ENCODE measurements around the gene FADS2. TPM values are rescaled to one million over a fixed set of nuclear protein-coding genes. Genes with fewer than 3 reads are reported as not detected.

The FADS2 gene
- total RNA-seq, 1 donor from 2014 or later: 46.2 TPM

DNA sequence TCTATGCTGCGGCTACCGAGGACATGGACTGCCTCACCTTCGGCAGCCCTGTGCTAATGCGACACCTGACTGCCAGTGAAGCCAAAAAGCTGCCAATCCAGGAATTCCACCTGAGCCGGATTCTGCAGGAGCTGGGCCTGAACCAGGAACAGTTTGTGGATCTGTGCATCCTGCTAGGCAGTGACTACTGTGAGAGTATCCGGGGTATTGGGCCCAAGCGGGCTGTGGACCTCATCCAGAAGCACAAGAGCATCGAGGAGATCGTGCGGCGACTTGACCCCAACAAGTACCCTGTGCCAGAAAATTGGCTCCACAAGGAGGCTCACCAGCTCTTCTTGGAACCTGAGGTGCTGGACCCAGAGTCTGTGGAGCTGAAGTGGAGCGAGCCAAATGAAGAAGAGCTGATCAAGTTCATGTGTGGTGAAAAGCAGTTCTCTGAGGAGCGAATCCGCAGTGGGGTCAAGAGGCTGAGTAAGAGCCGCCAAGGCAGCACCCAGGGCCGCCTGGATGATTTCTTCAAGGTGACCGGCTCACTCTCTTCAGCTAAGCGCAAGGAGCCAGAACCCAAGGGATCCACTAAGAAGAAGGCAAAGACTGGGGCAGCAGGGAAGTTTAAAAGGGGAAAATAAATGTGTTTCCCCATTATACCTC is 32.1 kb upstream of the FADS2 start:
- no peak for DNase-seq (ENCODE audit: low spot score)

DNA sequence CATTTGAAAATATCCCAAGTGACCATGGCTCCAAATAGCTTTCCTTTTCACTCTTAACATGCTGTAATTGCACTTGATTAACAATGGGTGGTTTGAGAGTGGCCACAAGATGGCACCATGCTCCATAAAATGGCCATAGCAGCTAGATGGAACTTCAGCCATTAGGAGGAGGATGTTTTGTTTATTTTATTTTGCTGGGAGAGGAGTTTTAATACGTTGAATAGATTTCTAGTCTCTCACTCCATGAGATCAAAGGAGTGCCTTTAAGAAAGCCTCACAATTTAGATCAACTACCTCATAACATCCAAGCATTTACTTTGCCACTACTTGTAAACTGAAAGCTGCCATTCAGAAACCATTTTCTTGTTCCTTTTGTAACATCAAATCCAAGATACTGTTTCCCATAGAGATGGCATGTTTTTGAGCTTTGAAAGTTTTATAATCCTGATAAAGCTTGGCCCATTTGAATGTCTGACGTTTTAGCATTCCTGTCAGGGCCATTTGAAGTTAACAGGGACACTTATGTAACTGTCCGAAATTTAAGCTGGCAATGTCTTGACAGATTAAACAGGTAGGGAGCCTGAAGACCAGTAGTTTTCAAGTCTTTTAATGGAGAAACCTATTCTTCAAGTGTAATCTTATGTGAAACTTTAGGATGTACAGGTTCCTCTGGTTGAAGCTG is 30.7 kb upstream of the FADS2 start:
- DNase-seq (ENCODE audit: low spot score): peak; percentile 88

DNA sequence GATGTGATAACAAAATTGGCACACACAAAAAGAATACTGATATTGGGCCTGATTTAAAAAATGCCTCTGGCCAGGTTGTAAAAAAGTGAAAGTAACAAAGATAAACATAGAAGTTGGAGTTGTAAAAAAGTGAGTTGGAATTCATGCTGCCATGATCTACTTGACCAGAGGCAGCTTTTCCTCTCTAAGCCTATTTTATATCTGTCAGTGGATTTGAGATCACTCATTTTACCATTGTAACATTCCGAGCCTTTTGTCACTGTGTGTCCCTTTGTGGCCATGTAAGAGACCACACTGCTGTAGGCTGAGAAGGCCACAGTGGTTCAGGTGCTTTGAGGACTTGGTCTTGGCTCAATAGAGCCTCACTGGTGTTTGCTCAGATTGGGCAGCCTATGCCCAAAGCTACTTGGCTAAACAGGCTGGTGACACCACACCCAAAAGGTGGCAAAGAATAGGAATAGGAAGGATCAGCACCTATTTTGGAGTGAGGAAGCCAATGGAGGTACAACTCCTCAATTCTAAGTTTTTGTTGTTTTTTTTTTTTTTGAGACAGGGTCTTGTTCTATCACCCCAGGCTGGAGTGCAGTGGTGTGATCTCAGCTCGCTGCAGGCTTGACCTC is 28.3 kb upstream of the FADS2 start:
- DNase-seq (ENCODE audit: low spot score): no peak

DNA sequence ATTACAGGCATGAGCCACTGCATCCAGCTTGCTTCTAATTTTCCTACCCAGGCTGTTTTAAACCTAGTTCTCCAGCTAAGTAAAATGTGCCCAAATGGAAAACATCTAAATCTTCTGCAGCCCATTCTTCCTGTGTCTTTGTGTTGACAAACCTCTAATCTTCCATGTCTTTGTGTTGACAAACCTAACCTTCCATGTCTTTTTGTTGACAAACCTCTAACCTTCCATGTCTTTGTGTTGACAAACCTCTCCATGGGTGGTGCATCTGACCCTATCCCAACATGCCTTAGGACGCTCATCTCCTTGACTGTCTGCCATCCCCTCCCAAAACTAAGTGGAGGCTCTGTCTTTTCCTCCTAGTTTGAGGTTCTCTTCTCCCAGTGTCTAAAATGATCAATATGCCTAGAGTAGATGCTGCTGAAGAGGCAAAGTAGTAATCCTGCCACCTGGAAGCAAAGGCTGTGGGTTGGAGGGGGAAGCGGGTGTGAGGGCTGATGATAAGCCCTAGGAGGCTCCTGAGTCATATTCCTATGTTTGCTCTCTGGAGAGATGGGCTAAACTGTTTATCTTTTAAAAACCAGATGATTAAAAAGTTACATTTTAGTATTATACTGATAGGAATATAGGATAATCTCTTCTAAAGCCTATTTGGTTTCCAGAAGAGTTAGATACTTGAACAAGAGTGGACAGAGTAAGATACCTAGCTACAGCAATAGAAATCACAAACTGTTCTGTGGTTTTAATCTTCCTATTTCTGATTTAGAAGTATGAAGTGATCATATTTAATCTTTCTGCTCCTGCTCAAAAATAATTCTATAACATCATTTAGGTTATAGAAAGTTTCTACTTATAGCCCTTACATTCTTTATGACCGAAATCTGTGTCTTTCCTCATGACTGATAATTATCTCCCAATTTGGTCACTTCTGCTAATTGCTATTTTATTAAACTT is 27.5 kb upstream of the FADS2 start:
- no peak for DNase-seq (ENCODE audit: low spot score)

DNA sequence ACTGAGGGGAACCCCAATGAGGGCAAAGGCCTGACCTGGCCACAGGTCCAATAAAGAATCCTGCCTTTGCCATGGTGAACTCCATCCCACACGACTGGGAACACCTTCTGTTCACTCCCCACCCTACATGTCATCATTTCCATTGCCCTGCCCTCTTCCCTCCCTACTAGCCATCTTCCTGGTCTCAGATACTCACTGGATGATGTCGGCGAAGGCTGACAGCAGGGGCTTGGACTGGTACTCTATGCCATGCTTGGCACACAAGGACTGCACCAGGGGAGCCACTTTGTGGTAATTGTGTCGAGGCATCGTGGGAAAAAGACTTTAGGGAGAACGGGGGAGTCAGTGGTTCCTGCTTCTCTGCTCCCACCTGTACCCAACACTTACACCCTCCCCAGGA is 25.5 kb upstream of the FADS2 start:
- DNase-seq (ENCODE audit: low spot score): no peak

DNA sequence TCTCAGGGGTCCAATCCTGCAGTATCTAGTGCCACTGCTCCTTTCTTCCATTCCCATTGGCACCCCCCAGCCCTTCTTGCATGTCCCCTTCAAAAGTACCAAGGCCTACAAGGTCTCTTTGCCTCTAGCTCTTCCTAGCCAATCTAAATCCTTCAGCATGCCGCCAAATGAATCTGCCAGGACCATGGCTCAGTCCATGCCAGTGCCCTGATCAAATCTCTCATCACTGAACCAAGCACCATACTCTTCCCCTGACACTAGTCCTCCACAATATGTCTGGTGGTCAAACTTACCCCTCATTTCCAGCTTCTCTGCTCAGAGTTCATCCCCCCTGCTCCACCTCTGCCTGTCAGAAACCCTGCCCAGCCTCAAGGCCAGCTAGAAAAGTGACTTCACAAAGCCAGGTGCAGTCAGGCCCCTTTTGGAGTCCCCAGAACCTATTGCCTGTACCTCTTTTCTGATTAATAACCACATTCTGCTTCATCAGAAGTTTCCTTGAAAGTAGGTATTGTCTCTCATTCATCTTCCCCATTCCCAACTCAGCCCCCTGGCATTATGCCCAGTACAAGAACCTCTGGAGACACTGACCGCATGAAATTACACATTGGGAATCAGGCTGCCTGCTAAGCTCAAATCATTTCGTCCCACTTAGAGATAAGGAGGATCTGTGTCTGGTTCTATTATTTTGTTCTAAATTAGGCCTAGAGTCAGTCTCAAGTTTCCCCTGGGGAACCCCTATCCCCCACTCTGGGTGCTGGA is 24.0 kb upstream of the FADS2 start:
- no peak for DNase-seq (ENCODE audit: low spot score)

DNA sequence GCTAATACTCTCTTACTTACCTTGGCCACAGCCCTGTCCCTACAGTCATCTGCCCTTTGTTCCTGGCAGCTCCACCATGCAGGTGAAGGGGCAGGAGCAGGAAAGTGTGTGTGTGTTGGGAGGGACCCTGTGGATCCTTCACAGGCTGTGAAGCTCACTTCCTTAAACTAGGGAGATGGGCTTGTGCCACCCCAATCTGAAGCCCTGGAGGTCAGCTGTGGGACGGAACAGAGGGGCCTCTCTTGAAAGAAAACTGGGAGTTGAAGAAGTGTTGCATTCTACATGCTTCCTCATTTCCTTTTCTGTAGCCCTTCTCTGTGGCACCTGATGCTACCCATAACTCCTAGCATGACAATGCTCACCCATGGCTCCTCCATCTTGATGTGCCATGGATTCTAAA is 23.0 kb upstream of the FADS2 start:
- DNase-seq (ENCODE audit: low spot score): no peak

DNA sequence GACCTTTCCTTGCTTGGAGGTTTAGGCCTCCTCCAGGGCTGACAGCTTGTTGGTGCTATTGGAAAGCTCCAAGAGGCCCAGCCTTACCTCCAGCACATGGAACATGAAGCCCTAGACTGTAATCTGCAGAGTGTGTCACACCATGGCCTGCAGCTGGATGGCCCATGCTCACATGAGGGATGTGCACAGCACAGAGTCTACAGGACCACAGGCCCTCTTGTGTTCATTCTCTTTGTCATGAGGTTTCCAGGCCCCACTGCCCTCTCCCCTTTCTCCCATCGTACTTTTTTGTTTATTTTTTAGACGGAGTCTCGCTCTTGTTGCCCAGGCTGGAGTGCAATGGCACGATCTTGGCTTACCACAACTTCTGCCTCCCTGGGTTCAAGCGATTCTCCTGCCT is 21.3 kb upstream of the FADS2 start:
- no peak for DNase-seq (ENCODE audit: low spot score)

DNA sequence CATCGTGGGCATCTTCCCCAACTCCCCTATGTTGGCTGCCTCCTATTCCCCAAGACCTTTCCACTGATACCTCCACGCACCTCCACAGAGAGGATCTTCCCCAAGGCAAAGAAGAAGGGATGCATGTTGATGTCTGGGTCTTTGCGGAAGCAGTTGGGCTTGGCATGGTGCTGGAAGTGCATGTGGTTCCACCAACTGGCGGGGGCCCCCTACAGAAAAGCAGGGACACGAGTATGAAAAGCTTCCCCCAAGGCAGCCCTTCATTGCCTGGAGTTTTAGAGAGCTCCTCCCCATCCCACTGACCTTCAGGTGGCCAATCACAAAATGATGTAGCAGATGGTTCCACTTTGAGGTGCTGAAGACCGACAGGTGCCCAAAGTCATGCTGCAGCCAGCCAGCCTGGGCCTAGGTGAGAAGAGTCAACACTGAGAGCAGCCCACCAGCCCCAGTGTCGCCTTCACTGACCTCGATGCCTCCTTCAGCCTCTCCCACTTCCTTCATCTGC is 17.4 kb upstream of the FADS2 start:
- no peak for DNase-seq (ENCODE audit: low spot score)

DNA sequence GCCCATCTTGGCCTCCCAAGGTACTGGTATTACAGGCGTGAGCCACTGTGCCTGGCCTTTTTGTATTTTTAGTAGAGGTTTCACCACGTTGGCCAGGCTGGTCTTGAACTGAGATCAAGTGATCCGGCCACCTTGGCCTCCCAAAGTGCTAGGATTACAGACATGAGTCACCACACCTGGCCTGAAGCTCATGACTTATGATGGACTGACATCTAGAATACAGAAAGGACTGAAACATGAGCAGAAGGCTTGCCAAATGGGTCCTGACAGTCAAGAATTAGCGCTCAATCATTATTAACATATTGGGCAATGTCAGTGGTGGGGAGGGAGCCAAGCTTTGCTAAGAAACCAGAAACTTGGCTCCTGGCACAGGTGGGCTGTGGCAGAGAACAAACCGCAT is 16.3 kb upstream of the FADS2 start:
- DNase-seq (ENCODE audit: low spot score): no peak

DNA sequence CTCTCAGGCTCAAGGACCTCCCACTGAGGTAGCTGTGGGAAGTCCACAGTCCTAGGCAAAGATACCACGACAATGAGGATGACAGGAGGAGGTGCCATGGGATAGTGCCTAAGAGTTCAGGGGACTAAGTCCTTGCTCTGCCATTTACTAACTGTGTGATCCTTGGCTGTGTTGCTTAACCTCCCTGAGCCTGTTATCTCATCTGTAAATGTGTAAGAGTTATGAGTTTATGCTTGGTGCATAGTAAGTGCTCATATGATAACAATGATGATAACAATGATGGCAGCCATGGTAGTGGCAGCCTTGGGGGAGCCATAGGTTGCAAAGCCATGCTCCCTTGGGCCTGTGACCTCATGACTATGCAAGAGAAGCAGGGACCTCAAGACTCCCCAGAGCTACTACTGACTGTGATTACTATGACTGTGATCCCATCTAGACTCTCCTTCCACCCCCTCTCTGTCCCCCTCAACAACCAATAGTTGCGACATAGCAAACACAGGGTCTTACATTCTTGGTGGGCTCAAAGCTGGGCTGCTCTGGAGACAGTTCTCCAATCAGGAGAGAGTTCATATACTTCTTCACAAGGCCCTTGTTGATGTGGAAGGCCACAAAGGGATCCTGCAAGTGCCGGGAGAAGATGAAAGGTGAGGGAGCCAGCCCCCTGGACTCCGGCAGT is 15.2 kb upstream of the FADS2 start:
- no peak for DNase-seq (ENCODE audit: low spot score)

DNA sequence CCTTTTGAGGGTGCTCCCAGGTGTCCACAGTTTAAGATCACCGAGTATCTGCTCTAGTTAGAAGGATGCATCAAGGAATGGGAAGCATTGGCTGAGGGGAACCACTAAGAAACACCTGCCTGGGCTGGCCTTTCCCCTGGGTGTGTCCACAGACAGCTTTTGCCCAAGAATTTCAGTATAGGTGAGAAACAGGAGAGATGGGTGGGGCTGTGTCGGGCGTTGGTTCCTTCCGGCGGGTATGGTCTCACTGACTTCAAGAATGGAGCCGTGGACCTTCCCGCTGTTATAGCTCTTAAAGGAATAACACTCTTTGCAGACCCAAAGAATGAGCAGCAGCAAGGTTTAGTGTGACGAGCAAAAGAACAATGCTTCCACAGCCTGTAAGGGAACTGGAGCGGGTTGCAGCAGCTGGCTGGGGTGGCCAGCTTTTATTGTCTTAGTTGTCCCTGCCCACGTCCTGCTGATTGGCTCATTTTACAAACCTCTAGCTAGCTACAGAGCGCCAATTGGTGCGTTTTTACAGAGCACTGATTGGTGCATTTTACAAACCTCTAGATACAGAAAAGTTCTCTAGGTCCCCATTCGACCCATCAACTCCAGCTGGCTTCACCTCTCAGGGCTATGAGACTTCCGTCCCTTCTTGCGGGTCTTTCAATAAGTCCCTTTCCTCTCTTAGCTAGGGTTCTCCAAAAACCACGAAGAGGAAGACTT is 13.7 kb upstream of the FADS2 start:
- DNase-seq (ENCODE audit: low spot score): peak; percentile 46

DNA sequence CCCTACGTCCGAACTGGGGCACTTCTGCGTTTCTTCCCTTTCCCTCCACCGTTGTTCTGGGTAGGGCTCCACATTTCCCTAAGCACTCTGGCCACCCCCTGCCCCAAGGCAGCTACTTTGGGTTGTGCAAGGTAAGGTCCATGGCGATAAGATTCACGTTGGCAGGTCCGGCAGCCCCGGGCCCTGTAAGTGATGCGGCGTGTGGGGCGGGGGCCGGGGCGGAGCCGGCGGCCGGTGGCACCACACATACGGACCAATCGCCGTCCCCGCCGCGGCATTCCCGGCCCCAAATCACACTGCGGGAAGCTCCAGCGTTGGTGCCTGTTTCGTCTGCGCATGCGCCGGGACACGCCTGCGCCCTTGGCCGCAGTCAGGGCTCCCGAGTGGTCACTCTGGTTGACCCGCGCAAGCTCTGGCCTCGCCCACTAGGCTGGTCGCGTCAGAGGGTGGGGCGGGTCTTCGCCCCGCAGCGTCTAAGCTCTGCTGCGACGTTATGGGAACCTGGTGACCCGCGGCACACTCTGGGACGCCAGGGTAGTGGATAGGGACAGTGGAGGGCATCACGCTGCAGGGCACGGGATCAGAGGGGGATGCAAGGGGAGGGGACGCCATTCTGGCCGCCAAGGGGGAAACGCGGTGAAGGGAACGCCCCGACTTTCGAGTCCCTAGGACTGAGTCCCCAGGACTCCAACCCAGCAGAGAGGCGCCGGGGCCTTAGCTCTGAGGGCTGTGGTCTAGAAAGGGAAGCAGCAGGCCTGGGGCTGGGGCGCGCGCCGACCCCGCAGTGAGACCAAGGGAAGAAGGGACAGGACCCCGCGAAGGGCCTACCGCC is 12.9 kb upstream of the FADS2 start:
- DNase-seq (ENCODE audit: low spot score): peak; percentile 97

DNA sequence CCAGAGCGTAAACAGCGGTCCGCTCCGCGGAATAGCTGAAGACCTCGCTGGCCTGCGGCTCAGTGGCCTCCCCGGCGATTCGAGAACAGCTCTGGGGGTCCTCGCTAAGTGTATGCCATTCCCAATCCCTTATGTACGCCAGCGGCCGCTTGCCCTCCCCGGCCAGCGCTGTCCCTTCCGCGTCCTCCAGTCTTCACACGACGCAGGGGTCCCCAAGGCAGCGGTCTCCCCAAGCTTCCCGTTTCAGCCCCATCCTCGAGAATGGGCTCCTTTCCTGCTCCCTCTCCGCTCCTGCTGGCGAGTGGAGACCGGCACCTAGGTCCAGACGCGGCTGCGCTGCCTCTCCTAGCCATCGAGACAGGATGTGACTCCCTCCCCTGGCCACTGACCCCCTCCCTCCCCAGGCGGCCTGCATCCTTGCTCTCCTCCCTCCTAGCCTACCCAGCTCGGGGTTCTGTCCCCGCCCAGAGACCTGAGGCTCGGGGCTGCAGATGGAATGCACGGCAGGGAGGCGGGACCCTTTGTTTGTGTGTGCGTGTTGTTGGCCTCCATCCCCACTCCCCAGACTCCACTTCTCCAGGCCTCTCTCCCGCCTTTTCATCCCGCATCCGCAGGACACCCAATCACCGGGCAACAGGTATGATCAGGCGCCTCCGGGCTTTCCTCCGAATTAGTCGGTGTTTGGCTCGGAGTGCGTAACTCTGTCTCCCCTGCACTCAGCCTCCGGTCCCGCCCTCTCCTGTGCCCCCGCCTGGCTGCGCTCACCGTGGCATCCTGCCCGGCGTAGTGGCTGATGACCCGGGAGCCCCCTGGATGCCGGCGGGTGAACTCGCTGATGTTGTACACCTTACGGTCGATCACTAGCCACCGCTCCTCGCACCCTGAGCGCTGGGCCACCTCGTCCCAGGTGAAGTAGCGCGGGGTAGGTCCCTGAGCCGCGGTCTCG is 12.0 kb upstream of the FADS2 start:
- peak; percentile 76 for DNase-seq (ENCODE audit: low spot score)

DNA sequence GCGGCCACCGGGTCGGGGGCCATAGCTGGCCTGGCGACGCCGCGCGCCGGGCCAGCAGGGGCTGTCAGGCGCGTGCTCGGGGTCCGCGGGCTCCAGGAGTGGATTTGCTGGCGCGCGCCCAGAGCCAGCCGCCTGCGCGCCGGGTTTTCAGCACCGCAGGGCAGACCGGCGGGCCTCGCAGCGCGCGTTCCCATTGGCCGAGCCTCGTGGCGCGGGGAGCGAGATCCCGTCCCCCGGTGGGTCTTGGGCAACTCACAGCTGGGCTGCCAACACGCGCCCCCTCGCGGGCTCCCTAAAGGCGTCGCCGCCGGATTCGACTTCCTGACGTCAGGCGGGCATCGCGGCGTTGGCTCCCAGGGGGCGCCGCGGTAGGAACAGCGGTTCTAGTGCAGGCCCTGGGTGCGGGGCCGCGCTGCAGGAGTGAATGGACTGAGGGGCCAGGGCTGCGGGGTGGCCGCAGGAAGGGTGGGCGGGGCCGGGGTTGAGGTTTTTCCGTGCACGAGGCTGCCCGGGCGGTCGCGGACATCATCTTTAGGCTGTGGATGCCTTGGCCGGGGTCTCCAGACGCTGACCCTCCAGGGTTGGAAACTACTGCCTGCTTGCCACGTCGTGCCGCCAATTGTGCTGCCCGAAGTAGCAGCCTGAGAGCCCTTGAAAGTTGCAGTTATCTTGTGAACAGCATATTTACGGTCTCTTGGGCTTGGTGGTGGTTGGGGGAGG is 11.2 kb upstream of the FADS2 start, which contains the start of gene FADS1:
FADS1 (minus strand) TSS at position 268 of the 720 bp plus-strand sequence; CDS start at position 194, 74 bp downstream.
- DNase-seq (ENCODE audit: low spot score): peak; percentile 96

DNA sequence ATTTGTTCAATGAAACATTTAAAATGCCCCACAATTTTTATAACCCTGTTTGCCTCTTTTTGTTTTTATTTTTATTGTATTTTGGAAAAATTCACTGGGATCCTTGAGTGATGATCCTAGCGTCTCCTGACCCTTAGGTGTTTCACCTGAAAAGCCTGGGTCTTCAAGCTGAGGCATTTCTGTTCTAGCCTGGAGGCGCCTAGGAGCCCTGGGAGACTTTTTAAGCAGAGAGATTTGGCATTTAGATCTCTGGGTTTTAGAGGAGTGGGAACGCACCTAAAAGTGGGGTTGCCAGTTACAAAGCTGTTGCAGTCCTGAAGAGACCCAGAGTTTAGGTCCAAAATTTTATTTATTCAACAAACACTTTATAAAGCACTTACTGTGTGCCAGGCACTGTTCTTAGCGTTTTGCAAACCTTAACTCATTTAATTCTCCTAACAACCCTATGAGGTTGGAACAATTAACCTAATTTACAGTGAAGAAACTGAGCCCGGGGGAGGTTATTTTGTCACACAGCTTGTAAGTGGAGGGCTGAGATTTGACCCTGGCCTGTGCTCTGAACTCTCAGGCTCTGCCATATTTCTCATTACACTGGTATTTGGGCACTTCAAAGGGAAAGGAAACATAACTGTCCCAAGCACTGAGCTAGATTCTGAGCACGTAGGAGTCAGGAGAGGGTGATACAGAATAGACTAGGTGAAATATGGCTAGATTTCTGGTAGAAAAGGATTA is 10.5 kb upstream of the FADS2 start:
- DNase-seq (ENCODE audit: low spot score): no peak
